Natural killer cell (primary cell): Measurements from ENCODE around the gene MICAL2. TPM values are rescaled to one million over a fixed set of nuclear protein-coding genes. Genes with fewer than 3 reads are reported as not detected.

Experiments used
- ATAC-seq, 3 donors: fragments of 150-1000 bp in 2 of 3; fragments of 200-7000 bp in 1 of 3; cut with Tn5 transposase; 1 replicate in 1 of 3; 2 replicates in 2 of 3; pipeline ENCODE4 v1.10.0; 2021; ENCODE audit warnings: mild to moderate bottlenecking in 2 of 3, moderate library complexity in 2 of 3
- DNase-seq, 2 donors: peaks; one replicate each; pipeline versions ENCODE4 v3.0.0 to v3.0.0-alpha.2; 2013 to 2021; ENCODE audit warnings: mixed read lengths in 1 of 2
- H3K27ac ChIP-seq: one replicate; pipeline ENCODE4 v1.5.1; 2013; ENCODE audit warnings: mild to moderate bottlenecking, low read length
- H3K27me3 ChIP-seq: one replicate; pipeline ENCODE4 v1.6.1; 2013; ENCODE audit warnings: low read length; ENCODE audit not compliant: control insufficient read depth, insufficient read depth
- H3K36me3 ChIP-seq: one replicate; pipeline ENCODE4 v1.6.1; 2013; ENCODE audit warnings: low read length; ENCODE audit not compliant: control insufficient read depth, insufficient read depth
- H3K4me1 ChIP-seq: one replicate; pipeline ENCODE4 v1.6.1; 2013; ENCODE audit warnings: low read length; ENCODE audit not compliant: control insufficient read depth, insufficient read depth
- H3K4me3 ChIP-seq: one replicate; pipeline ENCODE4 v1.5.1; 2013; ENCODE audit warnings: low read length
- H3K9me3 ChIP-seq: one replicate; pipeline ENCODE4 v1.6.1; 2013; ENCODE audit warnings: low read length; ENCODE audit not compliant: control insufficient read depth, insufficient read depth
- H3K27ac Mint-ChIP-seq, 2 donors: one replicate each; pipeline ENCODE4 v1.8.0; 2022; ENCODE audit warnings: mild to moderate bottlenecking in 2 of 2, mixed read lengths in 2 of 2, moderate library complexity in 1 of 2
- H3K27me3 Mint-ChIP-seq, 2 donors: one replicate each; pipeline ENCODE4 v1.8.0; 2022; ENCODE audit warnings: low read depth in 2 of 2, mixed read lengths in 2 of 2
- H3K36me3 Mint-ChIP-seq: one replicate; pipeline ENCODE4 v1.8.0; 2022; ENCODE audit warnings: mixed read lengths
- H3K4me1 Mint-ChIP-seq, 2 donors: one replicate each; pipeline ENCODE4 v1.8.0; 2022; ENCODE audit warnings: mixed read lengths in 2 of 2
- H3K4me3 Mint-ChIP-seq: one replicate; pipeline ENCODE4 v1.8.0; 2022; ENCODE audit warnings: mild to moderate bottlenecking, moderate library complexity, mixed read lengths
- H3K9me3 Mint-ChIP-seq, 2 donors: one replicate each; pipeline ENCODE4 v1.8.0; 2022; ENCODE audit warnings: mixed read lengths in 2 of 2
- WGBS: methylation state at CpG from one replicate; pipeline ENCODE4 v1.1.7; 2013; ENCODE audit warnings: missing lambda C conversion rate; ENCODE audit not compliant: insufficient coverage; 5-methylcytosine and 5-hydroxymethylcytosine counted together
- intact Hi-C: fragments of 100-400 bp; cut with micrococcal nuclease; formaldehyde crosslinking; loops from one replicate; pipeline ENCODE4 v1.14.2; 2022
- total RNA-seq, 4 donors: library from RNA; stranded (reverse); fragments of 120-200 nt in 1 of 4; gene quantifications; one replicate each; pipeline versions ENCODE4 v1.2.3 to v1.2.4, GENCODE V29; 2013 to 2022
- TF ChIP-seq, protein P1 (sequence below): fragments of 200-600 bp; IDR thresholded peaks from one replicate; pipeline ENCODE4 v1.8.0; 2022; ENCODE audit warnings: antibody characterized with exemption

Gene MICAL2
- total RNA-seq, 3 donors from 2014 or later (not counting 1 experiment from before 2014, with no cell fraction given), result 54.6 to 68.6 (median 57.4) TPM

GRCh38 chr11:12180257-12181205 is 70.1 kb downstream of the MICAL2 start:
- DNase-seq (no peak), ATAC-seq (no peak)
- Mint-ChIP-seq H3K27ac (no peak overlapping the region), H3K4me1 (peaks cover 12 to 25% of the 10 kb centered on the region in 2 donors), H3K9me3 (no peaks in the 10 kb centered on the region), H3K36me3 (no peaks in the 10 kb centered on the region), H3K27me3 (no peaks in the 10 kb centered on the region), H3K4me3 (no peak overlapping the region)
- H3K36me3 ChIP-seq, result no peaks in the 10 kb centered on the region
- TF ChIP-seq, protein P1, sequence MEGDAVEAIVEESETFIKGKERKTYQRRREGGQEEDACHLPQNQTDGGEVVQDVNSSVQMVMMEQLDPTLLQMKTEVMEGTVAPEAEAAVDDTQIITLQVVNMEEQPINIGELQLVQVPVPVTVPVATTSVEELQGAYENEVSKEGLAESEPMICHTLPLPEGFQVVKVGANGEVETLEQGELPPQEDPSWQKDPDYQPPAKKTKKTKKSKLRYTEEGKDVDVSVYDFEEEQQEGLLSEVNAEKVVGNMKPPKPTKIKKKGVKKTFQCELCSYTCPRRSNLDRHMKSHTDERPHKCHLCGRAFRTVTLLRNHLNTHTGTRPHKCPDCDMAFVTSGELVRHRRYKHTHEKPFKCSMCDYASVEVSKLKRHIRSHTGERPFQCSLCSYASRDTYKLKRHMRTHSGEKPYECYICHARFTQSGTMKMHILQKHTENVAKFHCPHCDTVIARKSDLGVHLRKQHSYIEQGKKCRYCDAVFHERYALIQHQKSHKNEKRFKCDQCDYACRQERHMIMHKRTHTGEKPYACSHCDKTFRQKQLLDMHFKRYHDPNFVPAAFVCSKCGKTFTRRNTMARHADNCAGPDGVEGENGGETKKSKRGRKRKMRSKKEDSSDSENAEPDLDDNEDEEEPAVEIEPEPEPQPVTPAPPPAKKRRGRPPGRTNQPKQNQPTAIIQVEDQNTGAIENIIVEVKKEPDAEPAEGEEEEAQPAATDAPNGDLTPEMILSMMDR, result no peak
- WGBS, result 90% methylated on average over 6 of the region's 8 CpGs
- intact Hi-C loops, result no loop called here
- H3K27me3 ChIP-seq, result no peaks in the 10 kb centered on the region
- no peak overlapping the region for H3K27ac ChIP-seq
- peaks cover 5% of the 10 kb centered on the region for H3K4me1 ChIP-seq
- H3K9me3 ChIP-seq, result no peaks in the 10 kb centered on the region
- H3K4me3 ChIP-seq, result no peak overlapping the region

DNA sequence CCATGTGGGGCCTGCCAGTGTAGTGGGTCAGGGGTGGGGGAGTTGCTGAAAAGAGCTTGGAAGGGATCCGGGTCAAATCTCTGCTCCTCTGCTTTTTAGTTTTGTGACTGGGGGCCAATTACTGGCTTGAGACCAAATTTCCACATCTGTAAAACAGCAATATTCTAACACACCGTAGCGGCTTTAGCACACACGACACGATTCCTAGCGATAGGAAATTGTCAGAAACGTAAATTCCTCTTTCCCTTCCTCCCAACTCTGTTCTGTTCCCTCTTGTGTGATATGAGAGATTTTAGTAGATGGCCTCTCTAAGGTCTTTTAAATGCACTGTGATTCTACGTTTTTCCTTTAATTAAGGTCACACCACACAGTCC is 71.9 kb downstream of the MICAL2 start:
- intact Hi-C loops, result no loop called here
- no peak overlapping the region for H3K27ac ChIP-seq
- H3K4me1 Mint-ChIP-seq, result peaks cover 0 to 18% of the 10 kb centered on the region in 2 donors
- DNase-seq (no peak), ATAC-seq (no peak)
- no peaks in the 10 kb centered on the region for H3K36me3 ChIP-seq
- no peaks in the 10 kb centered on the region for H3K27me3 ChIP-seq
- no peaks in the 10 kb centered on the region for H3K9me3 Mint-ChIP-seq
- H3K27ac Mint-ChIP-seq, result no peak overlapping the region
- H3K4me1 ChIP-seq, result no peaks in the 10 kb centered on the region
- no peak overlapping the region for H3K4me3 Mint-ChIP-seq
- WGBS, result 92% methylated on average over 7 of the region's 8 CpGs
- no peaks in the 10 kb centered on the region for H3K36me3 Mint-ChIP-seq
- TF ChIP-seq, protein P1, result no peak
- no peaks in the 10 kb centered on the region for H3K9me3 ChIP-seq
- peaks cover 0 to 2% of the 10 kb centered on the region in 2 donors for H3K27me3 Mint-ChIP-seq
- H3K4me3 ChIP-seq, result no peak overlapping the region

- no peak overlapping the region for H3K4me3 ChIP-seq
- Mint-ChIP-seq H3K4me1 (peaks cover 0 to 18% of the 10 kb centered on the region in 2 donors), H3K27me3 (peaks cover 0 to 2% of the 10 kb centered on the region in 2 donors), H3K4me3 (no peak overlapping the region), H3K9me3 (no peaks in the 10 kb centered on the region), H3K27ac (no peak overlapping the region), H3K36me3 (no peaks in the 10 kb centered on the region)
- H3K27ac ChIP-seq, result no peak overlapping the region
- H3K36me3 ChIP-seq, result no peaks in the 10 kb centered on the region
- no peak for ATAC-seq
- H3K27me3 ChIP-seq, result no peaks in the 10 kb centered on the region
- no peak for DNase-seq
- WGBS, result 92% methylated on average over 12 of the region's 12 CpGs
- intact Hi-C loops, result no loop called here
- TF ChIP-seq, protein P1, result no peak
- H3K9me3 ChIP-seq, result no peaks in the 10 kb centered on the region
- H3K4me1 ChIP-seq, result no peaks in the 10 kb centered on the region
Observed at GRCh38 chr11:12182676-12183541, 72.5 kb downstream of the MICAL2 start.
